Measurements from ENCODE around the gene SOAT1.

SOAT1 gene

DNA sequence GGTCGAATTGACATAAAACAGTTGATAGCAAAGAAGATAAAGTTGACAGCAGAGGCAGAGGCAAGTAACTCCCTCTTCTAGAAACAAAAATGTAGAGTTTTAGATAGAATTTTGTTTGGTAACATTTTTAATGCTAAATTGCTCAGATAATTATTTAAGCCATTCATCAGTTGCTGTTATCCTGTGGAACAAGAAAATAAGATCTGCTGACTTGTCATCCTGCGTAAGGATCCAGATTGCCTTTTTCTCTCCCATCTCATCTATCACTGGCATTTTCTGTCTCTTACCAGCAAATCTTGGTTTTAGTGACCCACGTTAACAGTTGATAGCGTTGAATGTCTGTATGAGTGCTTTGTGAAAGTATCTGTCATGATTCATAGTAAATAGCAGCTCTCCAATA lies 29.8 kb downstream of the SOAT1 start:
- ChIA-PET POLR2A (no interaction called here), CTCF (no interaction called here)
- TF ChIP-seq, protein P1, sequence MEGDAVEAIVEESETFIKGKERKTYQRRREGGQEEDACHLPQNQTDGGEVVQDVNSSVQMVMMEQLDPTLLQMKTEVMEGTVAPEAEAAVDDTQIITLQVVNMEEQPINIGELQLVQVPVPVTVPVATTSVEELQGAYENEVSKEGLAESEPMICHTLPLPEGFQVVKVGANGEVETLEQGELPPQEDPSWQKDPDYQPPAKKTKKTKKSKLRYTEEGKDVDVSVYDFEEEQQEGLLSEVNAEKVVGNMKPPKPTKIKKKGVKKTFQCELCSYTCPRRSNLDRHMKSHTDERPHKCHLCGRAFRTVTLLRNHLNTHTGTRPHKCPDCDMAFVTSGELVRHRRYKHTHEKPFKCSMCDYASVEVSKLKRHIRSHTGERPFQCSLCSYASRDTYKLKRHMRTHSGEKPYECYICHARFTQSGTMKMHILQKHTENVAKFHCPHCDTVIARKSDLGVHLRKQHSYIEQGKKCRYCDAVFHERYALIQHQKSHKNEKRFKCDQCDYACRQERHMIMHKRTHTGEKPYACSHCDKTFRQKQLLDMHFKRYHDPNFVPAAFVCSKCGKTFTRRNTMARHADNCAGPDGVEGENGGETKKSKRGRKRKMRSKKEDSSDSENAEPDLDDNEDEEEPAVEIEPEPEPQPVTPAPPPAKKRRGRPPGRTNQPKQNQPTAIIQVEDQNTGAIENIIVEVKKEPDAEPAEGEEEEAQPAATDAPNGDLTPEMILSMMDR (IDR thresholded peaks at IDR 0.05; ENCODE audit: insufficient read depth, low read length, missing control alignments): no peak
- no peak for DNase-seq (ENCODE audit: low read depth, low spot score)
- H3K4me3 ChIP-seq (ENCODE audit: low read depth, low read length): no peak overlapping the region

DNA sequence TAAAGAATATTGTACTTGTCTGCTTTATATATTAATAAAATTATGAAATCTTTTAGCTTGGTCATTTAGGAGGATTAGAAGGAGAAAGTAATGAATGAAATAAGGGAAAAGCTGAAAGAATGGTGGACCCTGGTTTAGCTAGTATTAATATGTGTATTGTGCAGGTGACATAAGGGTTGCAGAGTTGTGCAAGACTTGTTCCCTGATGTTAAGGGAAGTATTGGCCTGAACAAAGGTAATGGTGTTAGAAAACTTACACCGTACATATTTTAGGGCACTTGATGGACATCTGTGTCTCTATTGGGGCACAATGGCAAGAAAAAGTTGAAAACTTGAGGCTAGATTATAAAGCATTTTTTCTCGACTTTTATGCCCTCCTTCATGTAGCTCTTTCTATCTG lies 32.2 kb downstream of the SOAT1 start:
- POLR2A ChIA-PET: interaction anchor here (1.1 kb wide), 1 partner anchor 32 kb away, joined by 3 read pairs; the partner anchor contains the start of gene SOAT1
- CTCF ChIA-PET: interaction anchor here (1.2 kb wide), 1 partner anchor 205 kb away, joined by 3 read pairs; no protein-coding TSS in a partner anchor

DNA sequence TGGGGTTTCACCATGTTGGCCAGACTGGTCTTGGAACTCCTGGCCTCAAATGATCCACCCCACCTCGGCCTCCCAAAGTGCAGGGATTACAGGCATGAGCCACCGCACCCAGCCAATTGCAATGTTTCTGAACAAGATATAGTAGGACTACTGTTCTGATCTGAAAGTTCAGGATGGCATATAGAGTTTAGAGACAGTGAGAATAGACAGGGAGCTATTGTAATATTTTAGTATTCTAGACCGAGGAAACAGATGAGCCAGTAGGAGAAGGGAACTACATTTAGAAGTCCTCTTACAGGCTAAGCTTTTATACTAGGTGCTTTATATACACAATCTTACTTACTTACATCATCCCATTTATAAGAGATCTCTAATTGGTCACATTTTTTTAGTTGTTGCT lies 33.1 kb downstream of the SOAT1 start:
- TF ChIP-seq, protein P1 (IDR thresholded peaks at IDR 0.05; ENCODE audit: insufficient read depth, low read length, missing control alignments): no peak
- H3K4me3 ChIP-seq (ENCODE audit: low read depth, low read length): no peak overlapping the region
- CTCF ChIA-PET: interaction anchor here (0.8 kb wide), 1 partner anchor 75 kb away, joined by 3 read pairs; no protein-coding TSS in a partner anchor
- no peak for DNase-seq (ENCODE audit: low read depth, low spot score)
- POLR2A ChIA-PET: interaction anchor here (1.1 kb wide), 1 partner anchor 33 kb away, joined by 3 read pairs; the partner anchor contains the start of gene SOAT1

More for the DNA sequence above, 32.2 kb downstream of the SOAT1 start:
- TF ChIP-seq, protein P1 (IDR thresholded peaks at IDR 0.05; ENCODE audit: insufficient read depth, low read length, missing control alignments): no peak
- DNase-seq (ENCODE audit: low read depth, low spot score): no peak
- H3K4me3 ChIP-seq (ENCODE audit: low read depth, low read length): no peak overlapping the region

DNA sequence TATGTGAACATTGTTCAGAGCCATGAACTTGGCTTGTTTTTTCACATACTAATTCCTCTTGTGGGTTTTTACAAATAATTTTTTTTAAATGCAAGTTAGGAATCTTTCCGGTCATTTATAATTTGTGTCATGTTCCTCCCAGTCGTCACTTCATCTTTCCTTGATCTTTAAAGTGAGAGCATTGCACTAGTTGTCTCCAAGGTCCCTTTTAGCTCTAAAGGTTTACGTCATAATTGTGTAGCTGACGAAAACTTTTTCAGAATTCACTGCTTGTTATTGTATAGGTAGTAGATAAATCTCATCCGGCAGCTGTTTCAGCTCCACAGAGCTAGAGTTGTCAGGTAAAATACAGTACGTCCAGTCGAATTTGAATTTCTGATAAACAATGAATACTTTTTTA lies 33.6 kb downstream of the SOAT1 start:
- ChIA-PET CTCF (interaction anchor here (0.8 to 1.2 kb wide), 2 partner anchors 75 to 76 kb away, joined by 3 to 4 read pairs; no protein-coding TSS in a partner anchor), POLR2A (no interaction called here)
- DNase-seq (ENCODE audit: low read depth, low spot score): no peak
- TF ChIP-seq, protein P1 (IDR thresholded peaks at IDR 0.05; ENCODE audit: insufficient read depth, low read length, missing control alignments): no peak
- H3K4me3 ChIP-seq (ENCODE audit: low read depth, low read length): no peak overlapping the region

DNA sequence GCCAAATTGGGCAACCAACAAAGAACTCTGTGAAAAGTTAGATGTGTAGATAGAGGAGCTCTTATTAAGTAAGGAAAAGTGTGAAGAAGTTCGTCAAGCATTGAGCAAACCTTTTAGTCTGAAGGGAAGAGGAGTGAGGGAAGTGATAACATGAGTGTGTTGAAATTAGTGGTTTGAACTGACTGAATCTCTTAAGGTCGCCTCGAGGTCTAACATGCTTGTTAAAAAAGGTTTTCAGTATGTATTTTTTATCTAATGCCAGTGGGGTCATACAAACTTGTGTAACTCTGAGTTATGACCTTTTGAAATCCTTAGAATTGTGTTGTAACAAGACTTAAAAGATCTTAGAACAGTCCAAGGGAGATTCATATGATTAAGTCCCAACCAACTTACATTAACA lies 34.1 kb downstream of the SOAT1 start:
- POLR2A ChIA-PET: no interaction called here

DNA sequence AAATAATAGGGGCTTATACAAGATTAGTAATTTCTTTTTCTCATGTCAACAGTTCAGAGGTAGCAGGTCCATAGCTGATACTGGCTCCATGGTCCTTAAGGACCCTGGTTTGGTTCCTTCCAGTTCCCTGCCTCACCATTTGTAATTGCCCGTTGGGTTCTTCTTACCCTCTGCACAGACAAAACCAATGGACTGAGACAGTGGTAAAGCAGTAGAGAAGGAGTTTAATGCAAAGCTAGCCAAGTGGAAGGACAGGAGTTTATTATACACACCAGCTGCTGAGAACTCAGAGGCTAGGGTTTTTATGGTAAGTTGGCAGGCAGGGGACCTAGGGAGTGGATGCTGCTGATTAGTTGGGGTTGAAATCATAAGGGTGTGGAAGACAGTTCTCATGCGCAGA lies 36.3 kb downstream of the SOAT1 start:
- ChIA-PET POLR2A (no interaction called here), CTCF (no interaction called here)
- TF ChIP-seq, protein P1 (IDR thresholded peaks at IDR 0.05; ENCODE audit: insufficient read depth, low read length, missing control alignments): no peak
- DNase-seq (ENCODE audit: low read depth, low spot score): no peak
- H3K4me3 ChIP-seq (ENCODE audit: low read depth, low read length): no peak overlapping the region

More for the DNA sequence above, 34.1 kb downstream of the SOAT1 start:
- no peak for DNase-seq (ENCODE audit: low read depth, low spot score)
- CTCF ChIA-PET: interaction anchor here (1.2 kb wide), 1 partner anchor 76 kb away, joined by 4 read pairs; no protein-coding TSS in a partner anchor
- H3K4me3 ChIP-seq (ENCODE audit: low read depth, low read length): no peak overlapping the region
- TF ChIP-seq, protein P1 (IDR thresholded peaks at IDR 0.05; ENCODE audit: insufficient read depth, low read length, missing control alignments): no peak

Measured in AG04449 (cell line).